Brain microvascular endothelial cell (primary cell): Measurements from ENCODE around the gene TNPO2.
"Not testable (repeated sequence)": the region's sequence is repeated elsewhere in the genome, so short reads cannot be mapped to it uniquely, and the experiment has no call there.

Experiments
- DNase-seq: peaks from one replicate; pipeline ENCODE4 v3.0.0-alpha.2; 2020
- H3K27ac ChIP-seq: fragments of 250-450 bp; sonication (Bioruptor Pico); 2 replicates; pipeline ENCODE4 v1.5.1; 2020; ENCODE audit warnings: mild to moderate bottlenecking, moderate library complexity
- H3K27me3 ChIP-seq: fragments of 250-450 bp; sonication (Bioruptor Pico); replicated peaks from 2 replicates; pipeline ENCODE4 v1.5.1; 2020; ENCODE audit warnings: mild to moderate bottlenecking
- H3K36me3 ChIP-seq: fragments of 250-450 bp; sonication (Bioruptor Pico); replicated peaks from 2 replicates; pipeline ENCODE4 v1.5.1; 2020; ENCODE audit warnings: mild to moderate bottlenecking
- H3K4me3 ChIP-seq: 2 replicates; pipeline ENCODE4 v1.5.1; 2011; ENCODE audit warnings: low read depth, mild to moderate bottlenecking, control low read depth, low read length, moderate library complexity
- CTCF ChIP-seq: IDR thresholded peaks from 2 replicates; pipeline ENCODE4 v1.5.1; 2011; ENCODE audit warnings: low read depth, mild to moderate bottlenecking, moderate library complexity, low read length, control low read depth, inconsistent platforms; ENCODE audit errors: missing control alignments
- in situ Hi-C: cut with HindIII; loops from 2 replicates; pipeline ENCODE4 v1.10.0; 2017; ENCODE audit warnings: low sequenced_read_pairs, low pct_ligation_motif_present

The TNPO2 gene

GRCh38 chr19:12705654-12706331 lies 17.9 kb downstream of the TNPO2 start:
- Histone ChIP-seq H3K27ac (no peak overlapping the region), H3K27me3 (no peaks in the 10 kb centered on the region), H3K36me3 (peaks cover 96% of the 10 kb centered on the region), H3K4me3 (no peak overlapping the region)
- DNase-seq = no peak
- no peak for TF ChIP-seq CTCF
- in situ Hi-C loops = no loop called here

DNA sequence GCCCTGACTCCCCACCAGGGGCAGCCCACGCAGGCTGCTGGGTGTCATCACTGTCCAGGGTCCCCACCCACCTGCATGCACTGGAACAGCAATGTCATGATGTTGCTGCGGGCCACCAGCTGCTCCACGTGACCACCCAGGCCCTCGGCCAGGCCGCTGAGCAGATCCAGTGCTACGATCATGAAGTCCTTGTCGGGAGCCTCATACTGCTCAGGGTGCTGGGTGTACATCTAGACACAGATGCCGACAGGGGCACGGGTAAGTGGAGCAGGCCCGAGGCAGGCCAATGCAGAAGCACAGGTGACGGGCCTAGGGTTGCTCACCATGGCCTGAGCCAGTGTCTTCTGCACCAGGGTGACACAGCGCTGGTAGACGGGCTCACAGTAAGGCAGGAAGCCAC lies 18.6 kb downstream of the TNPO2 start:
- in situ Hi-C loops = no loop called here
- no peak overlapping the region for H3K27ac ChIP-seq
- TF ChIP-seq CTCF = no peak
- no peaks in the 10 kb centered on the region for H3K27me3 ChIP-seq
- H3K36me3 ChIP-seq = peaks cover 92% of the 10 kb centered on the region
- DNase-seq = no peak
- no peak overlapping the region for H3K4me3 ChIP-seq

- no peak overlapping the region for H3K27ac ChIP-seq
- in situ Hi-C loops = no loop called here
- H3K27me3 ChIP-seq = no peaks in the 10 kb centered on the region
- no peak overlapping the region for H3K4me3 ChIP-seq
- peaks cover 78% of the 10 kb centered on the region for H3K36me3 ChIP-seq
- no peak for DNase-seq
- TF ChIP-seq CTCF = no peak
These were observed 20.7 kb downstream of the TNPO2 start for GRCh38 chr19:12703046-12703445.

GRCh38 chr19:12701596-12702282 lies 22.0 kb downstream of the TNPO2 start:
- peaks cover 72% of the 10 kb centered on the region for H3K36me3 ChIP-seq
- TF ChIP-seq CTCF = no peak

DNA sequence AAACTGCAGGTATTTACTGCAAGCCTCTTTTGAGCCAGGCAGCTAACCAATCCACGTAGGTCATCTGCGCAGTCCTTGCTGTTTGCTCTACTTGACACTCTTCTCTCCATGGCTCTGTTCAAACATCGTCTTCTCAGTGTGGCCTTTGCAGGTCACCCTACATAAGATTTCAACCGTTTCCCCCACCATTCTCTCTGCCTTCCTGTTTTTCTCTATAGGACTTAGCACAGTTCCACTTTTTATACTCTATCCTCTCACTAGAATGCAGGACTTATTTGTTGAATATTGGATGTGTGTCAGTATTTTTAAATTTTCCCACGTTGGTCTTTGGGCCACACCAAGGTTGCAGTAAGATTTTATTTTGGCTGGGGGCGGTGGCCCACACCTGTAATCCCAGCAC lies 25.6 kb downstream of the TNPO2 start:
- Histone ChIP-seq H3K36me3 (peaks cover 37% of the 10 kb centered on the region), H3K4me3 (no peak overlapping the region), H3K27ac (no peak overlapping the region), H3K27me3 (no peaks in the 10 kb centered on the region)
- in situ Hi-C loops = no loop called here
- TF ChIP-seq CTCF = no peak
- no peak for DNase-seq

More at GRCh38 chr19:12701596-12702282, 22.0 kb downstream of the TNPO2 start:
- Histone ChIP-seq H3K4me3 (no peak overlapping the region), H3K27ac (no peak overlapping the region), H3K27me3 (no peaks in the 10 kb centered on the region)
- no peak for DNase-seq
- in situ Hi-C loops = no loop called here

GRCh38 chr19:12697425-12697824 lies 26.3 kb downstream of the TNPO2 start:
- H3K4me3 ChIP-seq, in situ Hi-C loops, DNase-seq, H3K27me3 ChIP-seq, H3K27ac ChIP-seq: not testable (repeated sequence)
- peaks cover 33% of the 10 kb centered on the region for H3K36me3 ChIP-seq
